Nephron (organoid): ENCODE results near the gene MIP.

ENCODE experiments used
- H3K27ac Mint-ChIP-seq, 3 experiments: 2 replicates each; pipeline ENCODE4 v1.8.0; 2020; ENCODE audit warnings: mixed read lengths in 3 of 3, mild to moderate bottlenecking in 2 of 3, moderate library complexity in 1 of 3
- H3K27me3 Mint-ChIP-seq: 2 replicates; pipeline ENCODE4 v1.8.0; 2021; ENCODE audit warnings: low read depth, mild to moderate bottlenecking, moderate library complexity, mixed read lengths
- H3K36me3 Mint-ChIP-seq: 2 replicates; pipeline ENCODE4 v1.8.0; 2020; ENCODE audit warnings: low read depth, mixed read lengths
- H3K4me1 Mint-ChIP-seq: 2 replicates; pipeline ENCODE4 v1.8.0; 2020; ENCODE audit warnings: mixed read lengths
- H3K4me3 Mint-ChIP-seq, 3 experiments: 2 replicates each; pipeline ENCODE4 v1.8.0; 2020; ENCODE audit warnings: mild to moderate bottlenecking in 3 of 3, mixed read lengths in 3 of 3, moderate library complexity in 2 of 3
- H3K9me3 Mint-ChIP-seq: 2 replicates; pipeline ENCODE4 v1.8.0; 2020; ENCODE audit warnings: mixed read lengths
- TF ChIP-seq, protein P1 (sequence below), 3 experiments: fragments of 200-600 bp; sonication (generic); IDR thresholded peaks; one replicate each; pipeline ENCODE4 v1.5.0; 2021; ENCODE audit warnings: antibody characterized with exemption in 3 of 3; ENCODE audit not compliant: unreplicated experiment in 3 of 3

MIP gene

DNA sequence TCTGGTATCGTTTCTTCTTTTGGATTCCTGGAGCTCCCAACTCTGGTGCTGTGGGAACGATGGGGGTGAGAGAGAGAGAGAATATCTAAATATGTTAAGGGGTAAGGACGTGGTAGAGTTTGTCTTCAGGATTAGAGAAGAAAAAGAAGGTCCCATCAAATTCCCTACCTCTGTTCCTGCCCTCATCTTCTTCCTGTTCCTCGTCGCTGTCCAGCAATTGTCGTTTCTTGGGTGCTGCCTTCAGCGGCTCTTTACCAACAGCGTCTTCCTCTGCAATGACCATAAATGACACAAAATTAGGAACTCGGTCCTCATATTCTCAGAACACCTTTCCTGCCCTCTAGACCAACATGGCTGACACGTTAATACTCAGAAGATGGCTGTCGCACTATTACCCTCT is 36.7 kb downstream of the MIP start:
- Mint-ChIP-seq H3K9me3 (no peaks in the 10 kb centered on the region), H3K4me3 (no peak overlapping the region), H3K27ac (no peak overlapping the region), H3K27me3 (no peaks in the 10 kb centered on the region), H3K4me1 (no peaks in the 10 kb centered on the region), H3K36me3 (peaks cover 32% of the 10 kb centered on the region)
- TF ChIP-seq, protein P1, sequence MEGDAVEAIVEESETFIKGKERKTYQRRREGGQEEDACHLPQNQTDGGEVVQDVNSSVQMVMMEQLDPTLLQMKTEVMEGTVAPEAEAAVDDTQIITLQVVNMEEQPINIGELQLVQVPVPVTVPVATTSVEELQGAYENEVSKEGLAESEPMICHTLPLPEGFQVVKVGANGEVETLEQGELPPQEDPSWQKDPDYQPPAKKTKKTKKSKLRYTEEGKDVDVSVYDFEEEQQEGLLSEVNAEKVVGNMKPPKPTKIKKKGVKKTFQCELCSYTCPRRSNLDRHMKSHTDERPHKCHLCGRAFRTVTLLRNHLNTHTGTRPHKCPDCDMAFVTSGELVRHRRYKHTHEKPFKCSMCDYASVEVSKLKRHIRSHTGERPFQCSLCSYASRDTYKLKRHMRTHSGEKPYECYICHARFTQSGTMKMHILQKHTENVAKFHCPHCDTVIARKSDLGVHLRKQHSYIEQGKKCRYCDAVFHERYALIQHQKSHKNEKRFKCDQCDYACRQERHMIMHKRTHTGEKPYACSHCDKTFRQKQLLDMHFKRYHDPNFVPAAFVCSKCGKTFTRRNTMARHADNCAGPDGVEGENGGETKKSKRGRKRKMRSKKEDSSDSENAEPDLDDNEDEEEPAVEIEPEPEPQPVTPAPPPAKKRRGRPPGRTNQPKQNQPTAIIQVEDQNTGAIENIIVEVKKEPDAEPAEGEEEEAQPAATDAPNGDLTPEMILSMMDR (IDR thresholded peaks at IDR 0.05; ENCODE audit: unreplicated experiment in 3 of 3), result no peak

DNA sequence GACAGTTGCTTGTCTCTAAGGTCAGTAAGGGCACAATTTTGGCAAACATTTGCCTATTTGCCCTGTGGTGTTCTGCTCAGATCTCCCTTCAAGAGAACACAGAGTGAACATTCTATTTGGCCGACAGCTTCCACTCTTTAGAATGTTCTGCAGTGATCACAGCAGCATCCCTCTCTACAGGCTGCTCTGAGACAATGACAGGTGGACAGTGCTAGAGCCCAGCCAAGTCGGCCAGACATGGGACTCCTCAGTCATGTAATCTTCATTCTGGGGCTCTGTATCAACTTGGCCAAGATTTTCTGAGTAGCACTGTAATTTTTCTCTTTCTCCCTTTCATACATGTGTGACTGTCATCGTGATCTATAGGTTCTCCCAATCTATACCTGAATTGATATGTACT is 40.1 kb downstream of the MIP start:
- H3K9me3 Mint-ChIP-seq, result no peaks in the 10 kb centered on the region
- H3K36me3 Mint-ChIP-seq, result peaks cover 17% of the 10 kb centered on the region
- TF ChIP-seq, protein P1 (IDR thresholded peaks at IDR 0.05; ENCODE audit: unreplicated experiment in 3 of 3), result no peak
- no peak overlapping the region for H3K4me3 Mint-ChIP-seq
- H3K4me1 Mint-ChIP-seq, result no peaks in the 10 kb centered on the region
- no peak overlapping the region for H3K27ac Mint-ChIP-seq
- no peaks in the 10 kb centered on the region for H3K27me3 Mint-ChIP-seq

DNA sequence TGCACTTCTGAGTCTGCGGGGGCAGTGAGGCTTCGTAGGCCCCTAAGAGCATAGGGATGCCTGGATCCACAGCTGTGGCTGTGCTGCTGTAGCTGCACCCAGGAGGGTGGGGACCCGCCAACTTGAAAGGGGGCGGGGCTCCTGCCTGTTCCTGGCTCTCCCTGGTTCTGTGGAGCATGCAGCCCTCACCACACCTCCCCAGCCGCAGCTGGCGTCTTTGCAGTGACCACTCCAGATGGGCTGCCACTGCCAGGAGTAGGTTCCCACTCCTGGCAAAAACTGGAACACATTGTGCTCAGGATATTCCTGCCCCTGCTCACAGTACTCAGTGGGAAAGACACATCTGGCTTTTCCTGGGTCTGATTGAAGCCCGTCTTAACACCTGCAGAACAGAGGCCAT is 41.1 kb downstream of the MIP start:
- Mint-ChIP-seq H3K27me3 (no peaks in the 10 kb centered on the region), H3K4me3 (no peak overlapping the region), H3K9me3 (no peaks in the 10 kb centered on the region), H3K36me3 (peaks cover 12% of the 10 kb centered on the region), H3K27ac (no peak overlapping the region), H3K4me1 (no peaks in the 10 kb centered on the region)
- TF ChIP-seq, protein P1 (IDR thresholded peaks at IDR 0.05; ENCODE audit: unreplicated experiment in 3 of 3), result no peak

DNA sequence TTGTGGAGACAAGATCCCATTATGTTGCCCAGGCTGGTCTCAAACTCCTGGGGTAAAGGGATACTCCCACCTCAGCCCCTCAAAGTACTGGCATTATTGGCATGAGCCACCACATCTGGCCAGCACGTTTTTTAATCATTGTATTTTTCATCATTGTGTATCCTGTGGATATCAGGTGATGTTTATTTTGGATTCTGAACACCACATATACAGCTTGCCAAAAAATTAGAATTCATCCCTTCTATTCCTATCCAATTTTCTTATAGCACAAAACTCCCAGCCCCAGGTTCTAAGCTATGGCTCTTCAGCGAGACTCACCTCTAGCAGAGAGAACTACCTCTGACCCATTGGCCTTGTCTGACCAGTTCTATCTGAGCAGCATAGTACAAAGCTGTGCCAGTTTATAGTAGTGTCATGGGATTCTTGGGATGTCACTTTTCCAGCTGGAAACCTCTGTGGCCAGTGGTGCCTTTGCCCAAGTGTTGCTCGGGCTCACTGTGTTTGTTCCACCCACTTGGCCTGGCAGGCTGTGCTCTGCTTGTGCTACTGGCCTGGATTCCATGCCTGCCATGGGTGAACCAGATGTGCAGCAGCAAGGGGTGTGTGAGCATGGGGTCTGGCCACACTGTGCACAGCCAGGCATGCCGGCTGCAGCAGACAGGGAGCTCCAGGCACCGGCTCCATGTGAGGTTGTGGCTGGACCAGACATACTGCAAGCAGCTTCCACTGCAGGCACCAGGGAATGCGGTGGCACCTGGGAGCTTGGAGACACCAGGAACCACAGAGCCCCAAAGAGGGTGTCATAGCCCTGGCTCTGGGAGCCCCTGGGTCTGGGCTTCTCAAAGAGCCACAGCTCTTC is 42.4 kb downstream of the MIP start:
- H3K36me3 Mint-ChIP-seq, result peaks cover 2% of the 10 kb centered on the region
- H3K9me3 Mint-ChIP-seq, result no peaks in the 10 kb centered on the region
- H3K27me3 Mint-ChIP-seq, result no peaks in the 10 kb centered on the region
- H3K4me3 Mint-ChIP-seq, result no peak overlapping the region
- TF ChIP-seq, protein P1 (IDR thresholded peaks at IDR 0.05; ENCODE audit: unreplicated experiment in 3 of 3), result no peak
- no peak overlapping the region for H3K27ac Mint-ChIP-seq
- H3K4me1 Mint-ChIP-seq, result no peaks in the 10 kb centered on the region

DNA sequence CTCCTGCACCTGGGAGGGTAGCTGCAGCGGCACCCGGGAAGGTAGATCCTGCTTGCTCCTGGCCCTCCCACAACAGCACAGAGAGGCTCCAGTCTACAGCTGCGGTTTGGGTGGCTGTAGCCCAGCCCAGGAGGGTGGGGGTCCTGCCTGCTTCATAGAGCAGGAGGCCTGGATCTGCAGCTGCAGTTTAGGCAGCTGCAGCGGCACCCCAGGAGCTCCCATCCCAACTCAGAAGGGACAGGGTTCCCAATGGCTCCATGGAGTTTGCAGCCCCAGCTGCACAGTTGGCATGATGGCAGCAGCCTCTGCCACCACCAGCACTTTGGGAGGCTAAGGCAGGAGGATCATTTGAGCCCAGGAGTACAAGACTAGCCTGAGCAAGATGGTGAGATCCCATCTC is 43.7 kb downstream of the MIP start:
- no peaks in the 10 kb centered on the region for H3K9me3 Mint-ChIP-seq
- no peaks in the 10 kb centered on the region for H3K36me3 Mint-ChIP-seq
- no peaks in the 10 kb centered on the region for H3K4me1 Mint-ChIP-seq
- no peaks in the 10 kb centered on the region for H3K27me3 Mint-ChIP-seq
- no peak overlapping the region for H3K27ac Mint-ChIP-seq
- TF ChIP-seq, protein P1 (IDR thresholded peaks at IDR 0.05; ENCODE audit: unreplicated experiment in 3 of 3), result no peak
- no peak overlapping the region for H3K4me3 Mint-ChIP-seq
